Cerebellar cortex (tissue), 1 donor: Measurements from ENCODE around the gene AKAP8.
"Not testable (repeated sequence)": the region's sequence is repeated elsewhere in the genome, so short reads cannot be mapped to it uniquely, and the experiment has no call there.

Experiments
- DNase-seq: peaks from one replicate; pipeline ENCODE4 v3.0.0-alpha.2; 2015; ENCODE audit warnings: low spot score

The AKAP8 gene

DNA sequence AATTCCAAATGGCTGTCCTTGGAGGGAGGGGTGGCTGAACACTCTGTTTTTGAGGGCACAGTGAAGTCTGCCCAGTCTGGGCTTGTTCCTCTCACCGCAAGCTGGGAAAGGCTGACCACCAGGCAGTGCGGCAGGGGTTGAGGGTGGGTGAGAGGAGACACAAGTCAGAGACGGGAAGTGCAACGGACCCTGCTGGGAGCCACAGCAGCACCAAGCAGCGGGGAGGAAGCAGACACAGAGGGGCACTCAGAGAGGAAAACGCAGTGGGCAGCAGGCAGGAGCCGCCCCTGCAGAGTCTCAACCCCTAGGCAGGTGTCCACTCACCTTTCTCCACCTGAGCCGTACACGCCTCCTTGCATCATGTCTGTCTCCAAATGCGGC, 23.6 kb upstream of the AKAP8 start:
- no peak for DNase-seq

DNA sequence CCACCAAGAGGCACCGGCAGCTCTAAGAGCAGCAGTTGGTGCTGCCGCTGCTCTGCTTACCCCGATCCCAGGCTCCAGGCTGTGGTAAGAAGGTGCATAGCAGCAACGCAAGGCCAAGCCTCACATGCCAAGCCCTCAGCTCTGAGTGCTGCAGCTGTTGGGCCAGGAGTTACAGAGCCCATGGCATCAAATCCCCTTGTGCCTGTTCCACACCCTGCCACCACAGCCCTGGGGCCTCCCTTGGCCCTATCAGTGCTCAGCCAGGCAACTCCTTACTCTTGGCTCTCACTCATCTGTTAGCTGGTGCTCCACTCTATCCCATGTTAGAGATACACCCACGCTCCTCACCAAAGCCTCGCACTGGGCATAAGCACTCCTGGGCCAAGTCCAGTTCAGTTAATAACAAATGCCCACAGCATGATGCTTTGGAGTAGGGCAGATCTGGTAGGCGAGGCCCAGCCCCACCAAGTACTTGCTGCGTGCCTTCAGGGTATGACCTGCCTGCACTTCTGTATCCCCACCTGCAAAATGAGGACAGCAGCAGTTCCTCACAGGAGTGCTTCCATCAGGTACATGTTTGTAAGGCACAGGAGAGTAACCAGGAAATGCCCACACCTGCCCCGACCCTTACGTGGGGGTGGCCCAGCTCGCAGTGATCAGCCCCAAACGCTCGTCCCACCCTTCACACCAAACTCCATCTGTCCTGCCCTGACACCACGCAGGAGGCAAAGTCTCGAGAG, 23.0 kb upstream of the AKAP8 start:
- no peak for DNase-seq

DNA sequence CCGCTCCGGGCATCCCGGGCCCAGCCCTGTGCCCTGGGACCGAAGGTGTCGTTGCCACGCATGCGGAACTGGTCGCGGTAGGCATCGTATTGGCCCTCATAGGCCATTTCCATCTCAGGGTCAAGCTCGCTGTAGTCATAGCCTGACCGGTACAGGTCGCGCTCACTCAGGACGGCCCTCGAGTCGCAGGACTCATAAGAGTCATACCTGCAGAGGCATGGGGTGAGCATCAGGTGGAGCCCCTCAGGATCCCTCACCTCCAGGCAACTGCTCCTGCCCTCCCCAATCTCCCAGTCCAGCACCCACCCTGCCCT, 21.8 kb upstream of the AKAP8 start:
- DNase-seq: no peak

DNA sequence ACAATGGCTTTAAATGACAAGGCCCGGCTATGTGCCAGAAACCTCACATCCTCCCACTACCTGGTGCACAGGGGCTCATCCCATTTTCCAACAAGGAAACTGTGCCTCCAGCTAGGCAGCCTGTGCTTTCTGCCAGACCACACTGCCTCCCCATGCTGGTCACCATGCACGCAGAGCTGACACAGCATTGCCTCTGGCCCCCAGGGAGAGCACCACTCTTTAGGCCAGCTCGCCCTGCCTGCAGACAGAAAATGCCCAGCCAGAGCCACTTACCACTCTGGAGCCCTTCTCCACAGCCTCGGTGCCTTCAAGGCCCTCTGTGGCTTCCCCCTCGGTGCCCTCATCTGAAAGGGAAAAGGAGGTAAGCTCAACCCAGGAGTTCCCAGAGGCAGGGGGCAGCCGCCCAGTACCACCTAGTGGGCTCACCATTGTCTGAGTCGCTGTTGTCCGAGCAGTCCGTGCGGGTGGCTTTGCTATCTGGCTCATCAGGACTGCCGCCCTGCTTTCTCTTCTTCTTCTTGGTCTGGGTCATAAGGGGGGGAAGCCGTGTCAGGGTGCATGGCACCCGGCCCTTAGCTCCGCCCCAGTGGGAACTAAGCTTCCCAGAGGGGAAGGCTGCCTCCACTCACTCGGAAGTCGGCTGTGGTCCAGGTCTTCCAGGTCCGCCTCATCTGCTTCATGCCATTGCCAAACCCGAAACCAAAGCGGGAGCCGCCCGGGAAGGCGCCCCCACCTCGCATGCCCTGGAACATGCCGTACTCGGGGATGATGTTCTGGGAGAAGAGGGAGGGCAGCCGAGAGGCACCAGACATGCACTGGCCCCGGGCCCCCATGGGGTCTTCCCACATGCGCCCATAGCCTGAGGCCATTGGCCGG, 21.2 kb upstream of the AKAP8 start:
- DNase-seq: no peak

GRCh38 chr19:15399635-15400034, 20.0 kb upstream of the AKAP8 start:
- no peak for DNase-seq

DNA sequence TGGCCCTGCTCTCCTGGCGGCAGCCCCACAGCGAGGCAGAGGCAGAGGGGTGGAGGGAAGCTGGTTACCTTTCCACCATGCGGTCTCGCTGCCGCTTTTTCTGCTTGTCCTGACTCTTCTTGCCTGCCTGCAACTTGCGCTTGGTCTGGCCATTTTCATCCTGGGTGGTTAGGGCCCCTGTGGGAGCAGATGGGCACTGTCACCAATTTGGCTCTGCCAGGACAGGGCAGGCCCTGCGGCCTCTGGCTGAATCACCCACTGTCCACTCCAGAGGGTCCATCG, 19.6 kb upstream of the AKAP8 start:
- no peak for DNase-seq

- no peak for DNase-seq
Observed at GRCh38 chr19:15398501-15399233, 19.1 kb upstream of the AKAP8 start.

DNA sequence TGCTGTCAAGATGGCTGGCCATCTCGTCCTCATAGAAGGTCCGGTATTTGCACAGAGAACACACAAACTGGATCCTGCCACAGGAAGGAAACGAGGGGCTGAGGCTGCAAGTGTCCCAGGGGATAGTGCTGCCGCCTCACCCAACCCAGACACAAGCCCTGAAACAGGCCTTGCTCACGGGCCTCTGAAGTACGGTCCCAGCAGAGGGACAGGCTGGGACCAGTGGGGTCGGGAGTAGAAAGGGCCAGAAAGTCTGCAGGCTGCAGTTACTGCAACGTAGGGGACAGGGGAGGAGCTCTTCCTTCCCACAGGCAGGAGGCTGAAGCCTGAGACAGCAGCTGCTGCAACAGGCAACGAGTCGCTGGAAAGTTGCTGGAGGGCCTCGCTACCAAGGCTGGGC, 18.2 kb upstream of the AKAP8 start:
- DNase-seq: no peak

GRCh38 chr19:15397236-15397635, 17.6 kb upstream of the AKAP8 start:
- no peak for DNase-seq

- no peak for DNase-seq
Observed at GRCh38 chr19:15396436-15396835, 16.8 kb upstream of the AKAP8 start.

GRCh38 chr19:15395251-15395650, 15.7 kb upstream of the AKAP8 start:
- not testable (repeated sequence) for DNase-seq

DNA sequence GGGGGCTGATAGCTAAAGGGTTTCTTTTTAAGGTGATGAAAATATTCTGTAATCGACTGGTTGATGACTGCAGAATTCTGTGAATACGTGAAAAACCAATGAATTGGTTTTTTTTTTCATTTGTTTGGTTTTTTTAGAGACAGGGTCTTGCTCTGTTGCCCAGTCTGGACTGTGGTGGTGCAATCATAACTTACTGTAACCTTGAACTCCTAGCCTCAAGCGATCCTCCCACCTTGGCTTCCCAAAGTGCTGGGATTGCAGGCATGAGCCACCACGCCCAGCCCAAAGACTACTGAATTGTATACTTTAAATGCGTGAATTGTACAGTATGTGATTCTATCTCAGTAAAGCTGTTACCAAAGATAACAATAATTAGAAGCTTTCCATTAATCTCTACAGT, 14.8 kb upstream of the AKAP8 start:
- no peak for DNase-seq

- no peak for DNase-seq
Observed at GRCh38 chr19:15393963-15394362, 14.4 kb upstream of the AKAP8 start.

DNA sequence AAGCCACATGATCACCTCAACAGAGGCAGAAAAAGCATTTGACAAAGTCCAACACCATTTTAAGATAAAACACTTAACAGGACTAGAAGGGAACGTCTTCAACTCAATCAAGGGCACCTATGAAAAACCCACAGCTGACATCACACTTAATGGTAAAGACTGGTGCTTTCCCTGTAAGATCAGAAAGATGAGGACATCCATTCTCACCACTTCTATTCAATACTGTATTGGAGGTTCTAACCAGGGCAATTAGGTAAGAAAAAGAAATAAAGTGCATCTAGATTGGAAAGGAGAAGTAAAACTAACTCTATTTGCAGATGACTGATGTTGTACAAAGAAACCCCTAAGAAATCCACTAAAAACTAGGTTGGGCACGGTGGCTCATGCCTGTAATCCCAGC, 11.2 kb upstream of the AKAP8 start:
- DNase-seq: no peak

GRCh38 chr19:15381864-15382263, 2.3 kb upstream of the AKAP8 start:
- no peak for DNase-seq

- no peak for DNase-seq
Observed at GRCh38 chr19:15381429-15381828, 1.8 kb upstream of the AKAP8 start.

DNA sequence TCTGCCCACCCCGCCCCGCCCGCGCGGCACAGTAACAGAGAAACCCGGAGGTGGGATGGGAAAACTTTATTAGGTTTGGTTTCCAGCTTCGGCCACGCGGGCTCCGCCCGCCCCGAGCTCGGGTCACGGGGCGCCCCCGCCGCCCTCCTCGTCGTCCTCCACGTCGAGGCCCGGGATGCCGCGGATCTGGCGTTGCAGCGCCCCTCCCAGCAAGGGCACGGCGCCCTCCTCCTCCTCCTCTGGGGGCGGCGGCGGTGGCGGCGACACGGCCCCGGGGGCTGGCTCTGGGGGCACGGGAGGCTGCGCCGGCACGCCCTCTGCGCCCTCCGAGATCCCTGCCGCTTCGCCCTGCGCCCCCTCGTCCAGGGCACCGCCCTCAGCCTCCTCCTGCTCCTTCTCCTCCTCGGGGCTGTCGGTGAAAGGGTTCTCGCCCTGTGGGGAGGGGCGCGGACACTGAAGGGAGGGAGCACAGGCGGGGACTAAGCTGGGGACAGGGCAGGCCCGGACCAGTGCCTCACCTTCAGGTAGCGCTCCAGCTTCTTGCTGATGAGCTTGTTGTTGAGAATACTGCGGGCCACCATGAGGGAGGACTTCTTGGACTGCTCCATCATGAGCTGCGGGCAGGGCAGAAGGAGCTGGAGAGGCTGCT, 536 bp upstream of the AKAP8 start:
- DNase-seq: peak; percentile 78

DNA sequence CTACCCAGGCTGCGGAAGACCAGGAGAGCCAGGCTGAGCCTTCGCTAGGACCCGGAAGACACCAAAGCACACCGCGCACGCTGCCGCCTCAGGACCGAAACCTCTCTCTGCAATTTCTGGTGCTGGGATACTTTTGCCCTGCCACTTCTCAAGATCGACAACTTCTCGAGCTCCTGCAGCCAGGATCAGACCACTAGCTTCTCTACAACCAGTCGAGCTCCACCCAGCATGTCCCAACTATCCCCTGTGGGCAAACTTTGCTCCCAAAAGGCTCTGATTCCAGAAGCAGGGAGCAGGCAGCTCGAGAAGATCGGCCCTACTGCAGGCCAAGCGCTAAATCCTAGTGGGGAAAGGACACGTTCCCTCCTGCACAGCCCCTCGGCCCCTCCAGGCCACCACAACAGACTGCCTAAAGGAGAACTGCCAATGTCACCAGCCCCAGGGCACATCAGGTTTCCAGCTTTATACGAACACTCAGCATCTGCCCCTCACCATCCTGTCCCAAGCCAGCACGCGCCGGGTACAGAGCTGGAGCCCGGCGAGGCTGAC, 979 bp downstream of the AKAP8 start:
- peak; percentile 56 for DNase-seq

DNA sequence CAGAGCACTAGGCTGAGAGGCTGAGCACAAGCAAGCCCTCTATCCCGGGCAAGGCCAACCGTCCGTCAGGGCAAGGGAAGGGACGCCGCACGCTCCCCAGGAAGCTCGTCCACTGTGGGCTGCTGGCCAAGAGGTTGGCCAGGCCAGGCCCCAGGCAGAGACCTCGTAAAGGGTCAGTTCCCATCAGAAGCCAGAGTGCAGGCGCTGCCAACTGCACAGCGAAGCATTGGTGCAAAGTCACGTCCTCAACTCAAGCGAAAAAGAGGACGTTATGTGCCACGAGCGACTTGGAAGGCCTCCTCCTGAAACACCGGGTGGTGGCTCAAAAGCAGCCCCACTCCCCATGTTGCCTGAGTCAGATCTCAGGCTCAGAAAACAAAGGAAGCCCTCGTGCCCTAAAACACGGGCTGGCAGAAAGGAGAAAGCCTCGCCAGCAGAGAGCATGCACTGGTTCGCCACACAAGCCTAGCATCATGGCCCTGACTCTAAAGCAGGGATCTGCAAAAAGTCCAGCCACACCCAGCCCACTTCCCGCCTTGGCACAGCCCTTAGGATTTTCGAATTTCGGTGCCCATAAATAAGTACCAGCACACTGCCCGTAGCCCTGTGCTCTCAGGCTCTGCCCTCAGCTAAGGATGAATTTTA, 4.7 kb downstream of the AKAP8 start:
- peak; percentile 70 for DNase-seq

DNA sequence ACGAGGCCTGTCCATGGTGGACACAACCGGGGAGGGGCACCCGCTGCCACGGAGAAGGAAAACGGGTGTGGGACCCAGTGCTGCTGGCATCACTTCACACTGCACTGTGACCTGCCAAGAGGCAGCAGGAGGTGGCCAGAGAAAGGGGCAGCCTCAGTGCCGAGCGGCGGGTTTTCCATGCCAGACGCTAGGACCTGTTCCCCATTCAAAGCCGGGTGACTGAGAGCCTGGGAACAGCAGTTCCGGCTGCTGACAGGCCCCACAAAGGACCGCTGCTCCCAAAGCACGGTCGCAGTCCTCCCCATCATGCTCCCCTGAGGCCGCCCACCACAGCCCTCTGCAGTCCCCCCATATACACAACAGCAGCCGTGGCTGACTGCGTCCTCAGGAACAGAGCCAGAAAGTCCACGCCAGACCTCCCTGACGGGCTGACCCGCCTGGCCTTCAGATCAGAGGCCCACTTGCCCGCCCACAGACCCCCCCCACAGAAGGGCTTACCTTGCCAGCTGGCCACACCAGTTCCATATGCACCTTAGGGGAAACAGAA, 5.4 kb downstream of the AKAP8 start:
- DNase-seq: peak; percentile 25

DNA sequence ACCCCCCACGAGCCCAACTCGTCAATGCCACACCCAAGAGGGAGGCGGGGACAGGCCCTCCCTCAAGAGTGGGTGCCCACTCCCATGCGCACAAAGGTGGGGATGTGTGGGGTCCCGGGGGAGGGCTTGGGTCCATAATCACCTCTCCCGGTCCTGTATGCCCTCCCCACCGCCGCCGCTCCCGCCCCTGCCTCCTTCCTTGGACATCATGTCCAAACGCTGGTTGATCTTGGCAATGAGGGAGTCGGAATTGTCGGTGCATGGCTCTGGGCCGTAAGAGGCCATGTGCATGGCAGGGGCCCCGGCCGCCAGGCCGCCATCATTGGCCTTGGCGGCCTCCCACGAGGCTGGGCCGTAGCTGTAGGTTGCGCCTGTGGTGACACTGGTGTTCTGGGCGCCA, 5.9 kb downstream of the AKAP8 start:
- no peak for DNase-seq

DNA sequence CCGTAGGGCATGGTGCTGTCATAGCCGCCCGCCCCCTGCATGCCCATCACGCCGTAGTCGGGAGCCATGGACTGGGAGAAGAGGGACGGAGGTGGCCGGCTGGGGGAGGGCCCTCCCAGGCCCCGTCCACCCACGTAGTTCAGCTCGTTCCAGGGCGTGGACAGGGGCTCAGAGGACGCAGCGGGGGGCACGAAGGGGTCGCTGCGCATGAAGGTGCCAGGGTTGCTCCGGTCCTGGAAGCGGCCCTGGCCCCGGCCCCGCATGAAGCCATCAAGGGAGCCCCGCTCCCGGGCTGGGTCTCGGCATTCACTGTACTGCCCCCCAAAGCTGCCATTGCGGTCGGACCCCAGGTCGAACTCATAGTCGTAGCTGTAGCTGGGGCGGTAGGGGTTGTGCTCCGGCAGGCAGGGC, 6.7 kb downstream of the AKAP8 start:
- DNase-seq: no peak
